Measurements from ENCODE around the gene ATP8B3. TPM values are rescaled to one million over a fixed set of nuclear protein-coding genes. Genes with fewer than 3 reads are reported as not detected.

The ATP8B3 gene
- total and polyA plus RNA-seq, 9 of the 15 experiments (the other 6 are each of a cell fraction or from before 2014, with no cell fraction given) = 1.2 to 12.3 (median 3.8) TPM

DNA sequence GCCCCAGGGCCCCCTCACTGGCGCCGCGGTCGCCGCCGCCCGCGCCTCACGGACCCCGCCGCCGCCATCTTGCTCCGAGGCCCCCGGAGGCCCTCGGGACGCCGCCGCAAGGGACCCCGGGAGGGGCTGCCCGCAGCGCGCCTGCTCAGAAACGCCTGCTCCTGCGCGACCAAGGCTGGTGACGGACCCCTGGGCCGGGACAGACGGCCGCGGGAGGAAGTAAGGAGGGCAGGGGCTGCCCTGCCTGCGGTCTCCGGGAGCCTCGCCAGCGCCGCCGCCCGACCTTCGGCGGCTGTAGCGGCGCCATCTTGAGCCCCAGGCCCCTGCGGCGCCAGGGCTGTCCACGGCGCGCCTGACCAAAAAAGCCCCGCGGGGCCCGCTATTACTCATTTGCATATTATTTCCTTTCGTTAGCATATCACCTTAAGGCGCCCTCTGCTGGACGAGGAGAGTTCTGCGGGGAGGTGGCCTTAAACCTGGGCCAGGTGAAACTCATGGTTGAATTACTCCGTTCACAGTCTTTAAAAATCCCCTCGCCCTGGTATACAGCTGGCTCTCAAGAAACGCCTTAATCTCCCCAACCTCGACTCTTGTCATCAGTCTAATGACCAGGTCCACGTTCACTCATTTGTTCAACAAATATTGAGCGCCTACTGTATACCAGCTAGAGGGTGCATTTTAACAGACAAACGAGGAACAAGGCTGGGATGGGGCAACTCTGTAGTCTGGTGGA, 36.5 kb upstream of the ATP8B3 start, which contains the start of gene REXO1 (continued):
- TF ChIP-seq ZNF121 (CRISPR knock-in tag; conservative IDR thresholded peaks at IDR 0.05) (no peak), FOXM1 (IDR thresholded peaks at IDR 0.05; ENCODE audit: low read depth) (no peak), FOXM1 (CRISPR knock-in tag; IDR thresholded peaks at IDR 0.05; ENCODE audit: low read depth) (no peak), BRF2 (IDR thresholded peaks at IDR 0.05; ENCODE audit: borderline replicate concordance, insufficient read depth, insufficient read length) (no peak), NEUROD1 (IDR thresholded peaks at IDR 0.05; ENCODE audit: borderline replicate concordance, low read depth, low read length, partially characterized antibody) (peak; percentile 29), FOS (IDR thresholded peaks at IDR 0.05; ENCODE audit: extremely low read depth, insufficient read length) (no peak), MAZ (CRISPR knock-in tag; conservative IDR thresholded peaks at IDR 0.05 in 1 of 2, IDR thresholded peaks at IDR 0.05 in 1 of 2) (peak; percentile 67 to 94), COPS2 (conservative IDR thresholded peaks at IDR 0.05) (no peak), NKRF (IDR thresholded peaks at IDR 0.05; ENCODE audit: borderline replicate concordance) (no peak), XRCC3 (IDR thresholded peaks at IDR 0.05) (no peak), ZHX1 (conservative IDR thresholded peaks at IDR 0.05; ENCODE audit: low read length) (no peak), ASH1L (IDR thresholded peaks at IDR 0.05; ENCODE audit: borderline replicate concordance, low read depth, partially characterized antibody) (no peak), ARID1B (IDR thresholded peaks at IDR 0.05) (no peak), ZNF695 (CRISPR knock-in tag; IDR thresholded peaks at IDR 0.05) (no peak), PHTF2 (CRISPR knock-in tag; IDR thresholded peaks at IDR 0.05) (no peak), HOXB6 (CRISPR knock-in tag; IDR thresholded peaks at IDR 0.05; ENCODE audit: borderline replicate concordance) (no peak), ELF4 (CRISPR knock-in tag; IDR thresholded peaks at IDR 0.05) (no peak), ZNF766 (CRISPR knock-in tag; conservative IDR thresholded peaks at IDR 0.05) (no peak), U2AF2 (optimal IDR thresholded peaks at IDR 0.05; ENCODE audit: low read depth, low read length) (no peak), ADNP (tag; IDR thresholded peaks at IDR 0.05) (no peak; the same call in 1 of the 2 replicates), PPARD (CRISPR knock-in tag; IDR thresholded peaks at IDR 0.05) (no peak), SETDB1 (IDR thresholded peaks at IDR 0.05; ENCODE audit: low read length) (no peak), JUNB (CRISPR knock-in tag; conservative IDR thresholded peaks at IDR 0.05) (no peak)
- TF ChIP-seq, protein P1, sequence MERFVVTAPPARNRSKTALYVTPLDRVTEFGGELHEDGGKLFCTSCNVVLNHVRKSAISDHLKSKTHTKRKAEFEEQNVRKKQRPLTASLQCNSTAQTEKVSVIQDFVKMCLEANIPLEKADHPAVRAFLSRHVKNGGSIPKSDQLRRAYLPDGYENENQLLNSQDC (CRISPR knock-in tag; IDR thresholded peaks at IDR 0.05) = no peak
